Trophoblast cell (in vitro differentiated cells and primary cell): Measurements from ENCODE around the gene UGT2B28.
"Not testable (repeated sequence)": the region's sequence is repeated elsewhere in the genome, so short reads cannot be mapped to it uniquely, and the experiment has no call there.

Source experiments
- DNase-seq, 2 donors: peaks; one replicate each; pipeline ENCODE4 v3.0.0-alpha.2; 2016
- H2AFZ ChIP-seq: 2 replicates; pipeline ENCODE4 v1.6.1; 2013; ENCODE audit warnings: low read length, moderate library complexity, mild to moderate bottlenecking; ENCODE audit not compliant: insufficient read depth, poor library complexity
- H2AK5ac ChIP-seq: 2 replicates; pipeline ENCODE4 v1.6.1; 2013; ENCODE audit warnings: mild to moderate bottlenecking, low read length
- H2BK120ac ChIP-seq: 2 replicates; pipeline ENCODE4 v1.6.1; 2013; ENCODE audit warnings: low read length, mild to moderate bottlenecking, moderate library complexity; ENCODE audit not compliant: insufficient read depth, poor library complexity
- H2BK12ac ChIP-seq: 2 replicates; pipeline ENCODE4 v1.6.1; 2013; ENCODE audit warnings: mild to moderate bottlenecking, low read length, moderate library complexity
- H2BK5ac ChIP-seq: 2 replicates; pipeline ENCODE4 v1.6.1; 2013; ENCODE audit warnings: low read length, low read depth, moderate library complexity, mild to moderate bottlenecking; ENCODE audit not compliant: poor library complexity
- H3K14ac ChIP-seq: 2 replicates; pipeline ENCODE4 v1.6.1; 2013; ENCODE audit warnings: mild to moderate bottlenecking, low read length
- H3K18ac ChIP-seq: 2 replicates; pipeline ENCODE4 v1.6.1; 2013; ENCODE audit warnings: mild to moderate bottlenecking, low read length
- H3K23ac ChIP-seq: 2 replicates; pipeline ENCODE4 v1.6.1; 2013; ENCODE audit warnings: low read length
- H3K27ac ChIP-seq: 2 replicates; pipeline ENCODE4 v1.5.1; 2013; ENCODE audit warnings: low read depth, mild to moderate bottlenecking, inconsistent platforms, low read length, moderate library complexity
- H3K27me3 ChIP-seq: 2 replicates; pipeline ENCODE4 v1.6.1; 2013; ENCODE audit warnings: inconsistent platforms, mild to moderate bottlenecking, low read length, moderate library complexity; ENCODE audit not compliant: insufficient read depth
- H3K36me3 ChIP-seq, 2 experiments: 1 replicate in 1 of 2; 2 replicates in 1 of 2; pipeline ENCODE4 v1.6.1; 2013; ENCODE audit warnings: low read length in 2 of 2, mild to moderate bottlenecking in 2 of 2, moderate library complexity in 1 of 2; ENCODE audit not compliant: insufficient read depth in 2 of 2, control insufficient read depth in 1 of 2
- H3K4ac ChIP-seq: 2 replicates; pipeline ENCODE4 v1.6.1; 2013; ENCODE audit warnings: low read depth, mild to moderate bottlenecking, low read length, moderate library complexity
- H3K4me1 ChIP-seq, 2 experiments: 1 replicate in 1 of 2; 2 replicates in 1 of 2; pipeline ENCODE4 v1.6.1; 2013; ENCODE audit warnings: low read length in 2 of 2, mild to moderate bottlenecking in 2 of 2, moderate library complexity in 1 of 2; ENCODE audit not compliant: insufficient read depth in 2 of 2, control insufficient read depth in 1 of 2
- H3K4me2 ChIP-seq: 2 replicates; pipeline ENCODE4 v1.6.1; 2013; ENCODE audit warnings: inconsistent platforms, mild to moderate bottlenecking, low read length, moderate library complexity
- H3K4me3 ChIP-seq: 2 replicates; pipeline ENCODE4 v1.5.1; 2013; ENCODE audit warnings: mild to moderate bottlenecking, low read depth, low read length, inconsistent platforms
- H3K79me1 ChIP-seq: one replicate; pipeline ENCODE4 v1.6.1; 2013; ENCODE audit warnings: low read length
- H3K79me2 ChIP-seq: 2 replicates; pipeline ENCODE4 v1.6.1; 2013; ENCODE audit warnings: low read length, mild to moderate bottlenecking; ENCODE audit not compliant: control insufficient read depth, insufficient read depth, poor library complexity
- H3K9ac ChIP-seq: 2 replicates; pipeline ENCODE4 v1.6.1; 2013; ENCODE audit warnings: mild to moderate bottlenecking, low read length
- H3K9me3 ChIP-seq: 2 replicates; pipeline ENCODE4 v1.6.1; 2013; ENCODE audit warnings: low read depth, mild to moderate bottlenecking, control low read depth, inconsistent platforms, low read length; ENCODE audit not compliant: insufficient read depth
- H4K12ac ChIP-seq: 2 replicates; pipeline ENCODE4 v1.6.1; 2013; ENCODE audit warnings: low read depth, mild to moderate bottlenecking, low read length, moderate library complexity
- H4K8ac ChIP-seq: 2 replicates; pipeline ENCODE4 v1.6.1; 2013; ENCODE audit warnings: low read depth, mild to moderate bottlenecking, low read length, moderate library complexity
- H4K91ac ChIP-seq: one replicate; pipeline ENCODE4 v1.6.1; 2013; ENCODE audit warnings: low read depth, mild to moderate bottlenecking, low read length, moderate library complexity
- WGBS: extraction: QIAGEN DNeasy Blood & Tissue Kit; methylation state at CpG from one replicate; pipeline ENCODE4 v1.1.7; 2013; ENCODE audit warnings: missing lambda C conversion rate; ENCODE audit not compliant: insufficient read length, insufficient coverage; ENCODE audit errors: extremely low coverage; 5-methylcytosine and 5-hydroxymethylcytosine counted together

UGT2B28 gene

DNA sequence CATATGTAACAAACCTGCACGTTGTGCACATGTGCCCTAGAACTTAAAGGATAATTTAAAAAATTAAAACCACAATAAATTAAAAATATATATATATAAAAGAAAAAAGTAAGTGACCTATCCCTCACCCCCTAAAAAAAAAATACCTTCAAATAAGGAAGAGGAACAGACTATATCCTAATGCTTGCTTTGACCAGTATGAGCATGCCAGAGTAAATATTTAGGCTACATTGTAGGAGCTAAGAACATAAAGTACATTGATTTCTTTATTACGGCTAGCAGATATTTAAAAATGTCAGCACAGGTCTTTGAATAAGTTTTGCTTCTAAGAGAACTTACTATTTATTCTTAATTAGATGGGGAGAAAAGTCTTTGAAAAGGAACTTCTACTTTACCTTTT lies 62.8 kb downstream of the UGT2B28 start:
- H3K4me2 ChIP-seq, H4K91ac ChIP-seq, H4K8ac ChIP-seq, H3K14ac ChIP-seq, H2AK5ac ChIP-seq, H3K23ac ChIP-seq, H3K4me3 ChIP-seq, H3K9ac ChIP-seq, H4K12ac ChIP-seq, H2AFZ ChIP-seq, DNase-seq, H3K79me2 ChIP-seq, H3K36me3 ChIP-seq, H2BK120ac ChIP-seq, H3K27me3 ChIP-seq, H3K4ac ChIP-seq, H3K79me1 ChIP-seq, H2BK5ac ChIP-seq, H3K18ac ChIP-seq, H3K27ac ChIP-seq, H3K4me1 ChIP-seq, H3K9me3 ChIP-seq, H2BK12ac ChIP-seq: not testable (repeated sequence)
- no CpG with 5 or more reads among the region's 2 CpGs for WGBS

- not testable (repeated sequence) for H3K4me2 ChIP-seq, H2AFZ ChIP-seq, H3K27ac ChIP-seq, H2AK5ac ChIP-seq, H3K27me3 ChIP-seq, DNase-seq, H3K9ac ChIP-seq, H2BK12ac ChIP-seq, H3K9me3 ChIP-seq, H3K4ac ChIP-seq, H3K79me2 ChIP-seq, H3K23ac ChIP-seq, H3K4me1 ChIP-seq, H4K8ac ChIP-seq, H3K79me1 ChIP-seq, H3K36me3 ChIP-seq, H4K12ac ChIP-seq, H4K91ac ChIP-seq, H3K14ac ChIP-seq, H2BK5ac ChIP-seq, H3K18ac ChIP-seq, H3K4me3 ChIP-seq, H2BK120ac ChIP-seq
- WGBS: no CpG with 5 or more reads among the region's 8 CpGs
These were observed 63.5 kb downstream of the UGT2B28 start for GRCh38 chr4:69343558-69344420.
